HG03095 (cell line): Measurements from ENCODE around the gene GLIS2.

Source experiments
- ATAC-seq: cut with Tn5 transposase; IDR thresholded peaks from one replicate; pipeline ENCODE4 v1.9.1; 2021; ENCODE audit warnings: moderate library complexity; ENCODE audit not compliant: unreplicated experiment

GLIS2 gene

GRCh38 chr16:4297480-4297879 lies 18.4 kb upstream of the GLIS2 start:
- no peak for ATAC-seq

DNA sequence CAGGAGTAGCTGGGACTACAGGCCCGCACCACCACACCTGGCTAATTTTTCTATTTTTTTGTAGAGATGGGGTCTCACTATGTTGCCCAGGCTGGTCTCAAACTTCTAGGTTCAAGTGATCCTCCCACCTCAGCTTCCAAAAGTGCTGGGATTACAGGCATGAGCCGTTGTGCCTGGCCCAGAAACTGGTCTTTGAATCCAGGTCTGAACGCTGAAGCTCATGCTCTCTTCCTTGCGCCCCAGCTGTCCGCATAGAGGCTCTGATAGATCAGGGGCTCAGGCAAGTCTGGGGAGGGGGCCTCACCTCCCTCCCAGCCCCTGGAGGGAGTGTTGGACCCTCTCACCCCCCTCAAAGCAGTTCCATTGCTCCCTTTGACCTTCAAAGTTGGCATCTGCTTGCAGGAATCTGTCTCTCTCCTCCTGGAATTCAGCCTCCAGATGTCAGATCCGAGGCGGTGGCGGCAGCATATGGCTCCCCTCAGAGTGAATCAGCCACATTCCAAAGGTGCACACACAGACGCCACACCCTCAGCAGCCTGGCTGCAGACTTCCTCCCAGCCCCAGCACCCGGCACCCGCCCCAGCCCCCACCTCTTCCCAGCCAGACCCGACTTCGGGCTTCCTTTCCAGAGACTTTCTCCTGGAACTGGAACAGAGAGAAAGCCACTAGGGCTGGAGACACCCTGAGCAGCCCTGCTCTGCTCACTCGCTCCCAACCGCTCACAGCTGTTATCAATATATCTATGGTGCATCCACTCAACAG lies 16.9 kb upstream of the GLIS2 start:
- ATAC-seq: no peak

DNA sequence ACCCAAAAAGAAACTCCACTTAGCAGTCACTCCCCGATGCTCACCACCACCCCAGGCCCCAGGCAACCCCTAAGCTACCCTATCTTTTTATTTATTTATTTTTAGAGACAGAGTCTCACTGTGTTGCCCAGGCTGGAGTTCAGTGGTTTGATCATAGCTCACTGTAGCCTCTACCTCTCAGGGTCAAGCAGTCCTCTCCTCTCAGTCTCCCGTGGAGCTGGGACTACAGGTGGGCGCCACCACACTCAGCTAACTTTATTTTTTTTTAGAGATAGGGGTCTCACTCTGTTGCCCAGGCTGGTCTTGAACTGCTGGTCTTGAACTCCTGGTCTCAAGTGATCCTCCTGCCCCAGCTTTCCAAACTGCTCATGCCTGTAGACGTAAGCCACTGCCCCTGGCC lies 14.7 kb upstream of the GLIS2 start:
- ATAC-seq: no peak

DNA sequence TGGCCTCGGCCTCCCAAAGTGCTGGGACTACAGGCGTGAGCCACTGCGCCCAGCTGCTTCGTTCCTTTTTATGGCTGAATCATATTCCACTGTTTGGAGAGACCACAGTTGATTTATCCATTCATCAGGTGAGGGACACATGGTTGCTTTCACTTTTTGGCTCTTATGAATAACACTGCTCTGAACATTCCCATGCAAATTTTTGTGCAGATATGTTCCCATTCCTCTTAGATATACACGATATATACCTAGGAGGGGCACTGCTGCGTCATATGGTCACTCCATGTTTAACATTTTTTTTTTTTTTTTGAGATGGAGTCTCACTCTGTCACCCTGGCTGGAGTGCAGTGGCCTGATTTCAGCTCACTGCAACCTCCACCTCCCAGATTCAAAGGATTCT lies 13.9 kb upstream of the GLIS2 start:
- ATAC-seq: no peak

DNA sequence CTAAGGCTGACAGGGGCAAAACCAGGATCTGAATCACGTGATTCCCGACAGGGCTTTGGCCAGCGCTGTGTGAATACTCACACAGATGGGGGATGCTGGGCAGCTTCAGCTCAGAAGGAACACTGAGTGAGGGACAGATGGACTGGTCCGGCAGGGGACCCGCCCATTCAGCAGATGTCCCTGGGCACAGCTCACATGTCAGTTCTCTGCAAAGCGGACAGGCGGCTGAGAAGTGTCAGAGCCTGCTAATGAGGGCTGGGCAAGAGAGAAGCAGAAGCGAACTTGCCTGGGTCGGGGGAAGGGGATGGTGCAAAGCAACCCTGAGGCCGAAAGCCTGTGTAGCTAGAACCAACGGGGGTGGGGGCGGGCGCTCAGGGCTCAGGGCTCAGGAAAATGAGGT lies 11.9 kb upstream of the GLIS2 start:
- ATAC-seq: no peak

DNA sequence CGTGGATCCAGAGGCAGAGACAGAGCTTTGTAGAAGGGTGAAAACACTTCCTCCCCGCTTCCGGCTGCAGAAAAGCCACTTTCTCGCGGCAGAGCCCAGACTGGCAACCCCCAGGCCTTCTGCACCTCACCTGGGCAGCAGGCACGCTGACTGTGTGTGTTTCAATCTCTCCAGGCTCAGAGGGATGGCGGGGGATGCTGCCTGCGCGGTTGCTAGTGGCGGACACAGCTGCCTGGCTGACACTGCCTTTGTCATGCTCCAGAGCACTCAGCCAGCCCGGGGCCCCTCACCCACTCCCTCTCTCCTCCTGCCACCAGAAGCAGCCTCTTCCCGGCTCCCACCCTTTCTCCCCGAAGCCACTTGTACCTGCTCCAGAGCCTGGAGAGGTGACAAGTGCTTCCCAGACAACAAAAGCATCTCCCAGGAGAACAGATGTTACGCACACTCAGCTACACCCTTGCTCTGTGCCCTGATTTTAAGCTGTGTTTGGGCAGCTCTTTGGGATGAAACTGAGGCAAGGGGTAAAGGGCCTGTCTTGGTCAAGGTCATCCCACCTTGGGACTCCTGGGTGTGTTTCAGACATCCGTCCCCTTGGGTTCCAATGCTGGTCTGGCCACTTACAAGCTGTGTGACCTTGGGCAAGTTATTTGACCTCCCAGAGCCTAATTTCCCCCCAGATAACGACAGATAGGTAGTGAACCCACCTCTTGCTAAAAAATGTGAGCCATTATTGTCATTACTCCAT lies 9.2 kb upstream of the GLIS2 start:
- ATAC-seq: no peak

- peak; percentile 81 for ATAC-seq
Measured at GRCh38 chr16:4307215-4308037, 8.4 kb upstream of the GLIS2 start.

DNA sequence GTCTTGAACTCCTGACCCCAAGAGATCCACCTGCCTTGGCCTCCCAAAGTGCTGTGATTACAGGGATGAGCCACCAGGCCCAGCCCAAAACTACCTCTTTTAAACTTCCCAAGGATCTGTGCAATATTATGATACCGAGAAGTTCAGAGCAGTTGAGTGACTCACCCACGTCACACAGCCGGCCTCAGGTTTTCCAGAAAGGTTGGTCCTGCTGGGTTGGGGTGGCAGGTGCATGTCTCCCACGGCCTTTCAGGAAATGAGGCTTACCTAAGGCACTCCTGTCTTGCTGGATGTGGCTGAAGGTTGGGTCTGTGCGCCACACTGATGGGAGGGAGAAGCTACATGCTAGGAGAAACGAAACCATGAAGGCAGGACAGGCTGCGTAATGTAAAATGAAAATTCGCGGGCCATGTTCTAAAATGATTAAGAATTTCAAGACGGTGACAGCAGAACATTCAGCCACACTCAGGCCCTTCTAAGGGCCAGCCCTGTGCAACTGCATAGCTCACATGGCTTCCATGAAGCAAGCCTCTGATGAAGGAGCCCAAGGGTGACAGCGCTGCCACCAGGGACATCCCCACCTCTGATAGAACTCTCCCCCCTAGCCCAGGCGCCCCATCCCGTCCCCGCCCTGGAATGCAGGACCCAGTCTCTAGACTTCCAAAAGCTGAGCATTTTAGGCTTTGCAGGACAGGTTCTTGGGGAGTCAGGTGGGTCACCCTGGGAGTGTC lies 6.6 kb upstream of the GLIS2 start:
- no peak for ATAC-seq

GRCh38 chr16:4309833-4310266 lies 6.0 kb upstream of the GLIS2 start:
- ATAC-seq: no peak

GRCh38 chr16:4313563-4314531 lies 2.0 kb upstream of the GLIS2 start:
- ATAC-seq: no peak

DNA sequence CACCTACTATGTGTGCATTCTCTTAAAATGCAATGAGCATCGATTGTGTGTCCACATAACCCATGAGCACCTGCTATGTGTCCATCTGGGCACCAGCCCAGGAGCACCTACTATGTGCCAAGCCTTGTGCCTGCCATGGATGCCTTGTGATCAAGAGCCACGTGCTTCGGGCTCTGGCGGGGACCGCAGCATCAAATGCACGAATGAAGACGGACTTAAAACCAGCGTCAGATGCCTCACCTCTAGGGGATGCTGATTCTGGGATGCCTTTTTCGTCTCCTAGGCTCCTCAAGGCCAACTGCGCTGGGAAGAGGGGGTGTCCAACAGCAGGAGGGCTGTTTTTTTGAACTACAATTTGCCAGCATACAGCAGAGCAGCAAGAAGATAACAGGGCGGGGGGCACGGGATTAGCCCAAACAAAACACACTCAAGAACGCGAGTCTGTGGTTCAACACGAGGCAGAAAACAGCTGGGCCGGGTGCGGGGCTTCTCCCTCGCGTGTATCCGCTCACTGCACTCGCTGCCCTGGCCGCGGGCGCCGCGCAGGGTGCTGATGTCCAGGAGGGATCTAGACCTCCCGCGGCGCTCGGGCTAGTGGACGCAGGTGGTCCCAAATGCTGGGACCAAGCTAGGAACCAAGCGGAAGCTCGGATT lies 1.2 kb upstream of the GLIS2 start:
- ATAC-seq: no peak

DNA sequence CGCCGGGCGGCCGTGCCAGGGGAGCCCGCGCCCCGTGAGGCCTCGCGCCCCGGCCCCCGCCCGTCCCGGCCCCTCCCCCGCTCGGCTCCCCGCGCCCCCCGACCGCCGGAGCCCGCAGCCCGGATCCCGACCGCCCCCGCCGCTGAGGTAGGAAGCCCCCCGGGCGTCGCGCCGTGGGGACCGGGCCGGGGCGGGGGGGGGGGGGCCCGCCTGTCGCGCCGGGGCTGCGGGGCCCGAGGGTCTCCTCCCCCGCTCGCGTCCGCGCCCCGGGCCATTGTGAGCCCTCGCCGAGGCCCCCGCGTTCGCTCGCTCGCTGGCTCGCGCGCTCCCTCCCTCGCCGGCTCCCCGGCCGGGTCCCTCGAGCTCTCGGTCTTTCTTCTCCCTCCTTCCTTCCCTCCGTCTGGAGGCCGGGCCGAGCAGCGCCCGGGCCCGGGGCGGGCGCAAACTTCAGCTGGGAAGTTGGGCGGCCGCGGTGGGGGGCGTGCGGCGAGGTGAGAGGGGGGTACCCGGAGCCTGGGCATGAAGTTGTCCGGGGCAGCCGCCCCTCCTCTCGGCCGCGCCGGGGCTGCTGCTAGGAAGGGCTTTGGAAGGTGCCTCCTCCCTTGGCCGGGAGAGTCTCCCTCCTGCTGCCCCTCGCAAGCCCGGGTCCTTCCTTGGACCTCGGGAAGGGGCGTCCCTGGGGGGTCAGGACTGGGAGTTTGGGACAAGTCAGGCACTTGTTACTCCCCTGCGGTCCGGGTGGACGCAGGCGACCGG lies 419 bp downstream of the GLIS2 start:
- no peak for ATAC-seq

- no peak for ATAC-seq
Measured at GRCh38 chr16:4316864-4317531, 1.1 kb downstream of the GLIS2 start.

GRCh38 chr16:4317532-4318450 lies 1.9 kb downstream of the GLIS2 start:
- ATAC-seq: no peak

DNA sequence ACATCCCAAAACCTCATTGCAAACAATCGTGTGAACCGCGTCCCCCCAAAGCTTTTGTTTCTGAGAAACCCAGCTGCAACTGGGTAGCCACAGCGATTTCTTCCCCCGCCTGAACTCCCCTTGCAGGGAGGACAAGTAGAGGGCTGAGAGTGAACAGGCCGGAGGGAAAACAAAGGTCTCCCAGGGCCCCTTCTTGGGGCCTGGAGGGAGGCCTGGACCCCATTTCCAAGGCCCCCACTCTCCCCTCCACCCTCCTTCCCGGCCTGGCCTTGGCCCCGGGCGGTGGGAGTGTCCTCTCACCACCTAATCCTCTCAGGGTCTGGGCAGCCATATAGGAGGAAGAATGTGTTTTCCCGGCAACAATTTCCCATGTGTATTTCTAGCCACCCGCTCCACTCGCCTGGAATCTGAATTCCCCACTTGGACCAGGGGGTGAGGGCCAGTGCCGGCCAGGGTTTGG lies 2.6 kb downstream of the GLIS2 start:
- ATAC-seq: no peak

DNA sequence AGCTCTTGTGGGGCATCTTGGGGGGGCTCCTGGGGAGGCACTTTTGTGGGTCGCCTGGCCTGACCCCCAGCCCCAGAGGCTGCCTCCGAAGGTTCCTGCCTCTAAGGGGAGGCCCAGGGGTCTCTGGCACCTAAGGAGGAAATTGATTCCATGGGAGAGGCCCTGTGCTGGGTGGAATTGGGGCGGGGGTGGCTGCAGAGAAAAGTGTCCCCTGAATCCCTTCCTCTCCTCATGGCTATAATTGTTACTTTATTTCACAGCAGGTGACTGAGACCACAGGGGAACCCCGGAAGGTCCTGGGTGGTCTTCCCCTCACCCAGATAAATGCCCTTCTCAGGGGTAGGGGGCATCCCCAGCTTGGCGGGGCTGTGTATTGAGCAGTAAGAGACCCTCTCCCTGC lies 3.1 kb downstream of the GLIS2 start:
- no peak for ATAC-seq
